A549 (cell line): Measurements from ENCODE around the gene AMN. TPM values are rescaled to one million over a fixed set of nuclear protein-coding genes. Genes with fewer than 3 reads are reported as not detected.

ENCODE experiments used
- ATAC-seq, 2 experiments: fragments of 200-7000 bp in 1 of 2; fragments of >200 bp in 1 of 2; cut with Nextera tagmentation in 1 of 2; cut with Tn5 transposase in 1 of 2; 3 replicates each; pipeline versions ENCODE4 v1.8.0 to v1.9.1; 2018 to 2020; ENCODE audit warnings: mild to moderate bottlenecking in 1 of 2, moderate library complexity in 1 of 2
- CTCF ChIA-PET: fragments of 300-600 bp; sonication (Branson Sonifier 250); formaldehyde crosslinking; extraction: SDS; loops from one replicate; lab custom pipeline; 2021; ENCODE audit warnings: antibody characterized with exemption, inconsistent platforms; lab: Yijun Ruan, JAX
- POLR2A ChIA-PET: fragments of 350-600 bp; formaldehyde crosslinking; extraction: SDS; loops from one replicate; lab custom pipeline; 2021; ENCODE audit warnings: antibody characterized with exemption, inconsistent platforms; lab: Yijun Ruan, JAX
- DNase-seq, 2 experiments: peaks; one replicate each; pipeline versions ENCODE4 v3.0.0 to v3.0.0-alpha.2; 2011 to 2016; ENCODE audit warnings: low read depth in 1 of 2, low spot score in 1 of 2
- FAIRE-seq: peaks from 2 replicates; lab custom pipeline; 2011; peaks lifted over from hg19 to GRCh38; lab: Jason Lieb, UNC
- H3K27ac ChIP-seq, 2 experiments: fragments of >200 bp; sonication (Bioruptor Twin); formaldehyde crosslinking; 3 replicates each; pipeline ENCODE4 v1.5.1; 2016 to 2017
- H3K4me1 ChIP-seq: fragments of >200 bp; sonication (Bioruptor Twin); formaldehyde crosslinking; 3 replicates; pipeline ENCODE4 v1.6.1; 2016
- H3K4me2 ChIP-seq: fragments of >200 bp; sonication (Bioruptor Twin); formaldehyde crosslinking; 3 replicates; pipeline ENCODE4 v1.6.1; 2016
- H3K4me3 ChIP-seq: fragments of >200 bp; sonication (Bioruptor Twin); formaldehyde crosslinking; 3 replicates; pipeline ENCODE4 v1.5.1; 2016
- H3K9me3 ChIP-seq: fragments of >200 bp; sonication (Bioruptor Twin); formaldehyde crosslinking; 3 replicates; pipeline ENCODE4 v1.6.1; 2016
- ATOH8 ChIP-seq: fragments of 250-450 bp; sonication (Bioruptor Pico); IDR thresholded peaks from 2 replicates; pipeline ENCODE4 v1.5.0; 2020; ENCODE audit warnings: low read depth, mild to moderate bottlenecking, moderate library complexity
- BHLHE40 ChIP-seq: IDR thresholded peaks from 2 replicates; pipeline ENCODE4 v1.6.1; 2012; ENCODE audit warnings: low read depth, low read length, inconsistent platforms
- CHD2 ChIP-seq: fragments of 150-350 bp; IDR thresholded peaks from 2 replicates; pipeline ENCODE4 v1.6.1; 2014; ENCODE audit warnings: low read length; ENCODE audit not compliant: partially characterized antibody
- E2F6 ChIP-seq: IDR thresholded peaks from 2 replicates; pipeline ENCODE4 v1.6.1; 2012; ENCODE audit warnings: low read depth, borderline replicate concordance
- EP300 ChIP-seq, 2 experiments: fragments of >200 bp; sonication (Bioruptor Twin); formaldehyde crosslinking; IDR thresholded peaks; 2 replicates in 1 of 2; 3 replicates in 1 of 2; pipeline ENCODE4 v1.6.1; 2016 to 2017
- ESRRA ChIP-seq: fragments of 150-350 bp; IDR thresholded peaks from 2 replicates; pipeline ENCODE4 v1.6.1; 2014; ENCODE audit warnings: mild to moderate bottlenecking, low read length, borderline replicate concordance
- FOSL2 ChIP-seq, 2 experiments: fragments of 450-650 bp in 1 of 2; fragments of >200 bp in 1 of 2; sonication (Bioruptor Twin) in 1 of 2; formaldehyde crosslinking; IDR thresholded peaks; 2 replicates each; pipeline versions ENCODE4 v1.5.0 to v1.6.1; 2016 to 2020; ENCODE audit warnings: mild to moderate bottlenecking in 1 of 2, moderate library complexity in 1 of 2
- FOXS1 ChIP-seq: fragments of 250-450 bp; sonication (Bioruptor Pico); IDR thresholded peaks from 2 replicates; pipeline ENCODE4 v1.5.0; 2020; ENCODE audit warnings: mild to moderate bottlenecking, moderate library complexity
- HDAC2 ChIP-seq: fragments of 200-600 bp; sonication (generic); IDR thresholded peaks from 2 replicates; pipeline ENCODE4 v1.6.1; 2016
- HEYL ChIP-seq: fragments of 250-450 bp; sonication (Bioruptor Pico); IDR thresholded peaks from 2 replicates; pipeline ENCODE4 v1.8.0; 2021; ENCODE audit warnings: mild to moderate bottlenecking, moderate library complexity
- HOXA7 ChIP-seq: fragments of 250-450 bp; sonication (Bioruptor Pico); IDR thresholded peaks from 2 replicates; pipeline ENCODE4 v1.5.0; 2020; ENCODE audit warnings: mild to moderate bottlenecking, moderate library complexity
- HOXB5 ChIP-seq: fragments of 250-450 bp; sonication (Bioruptor Pico); IDR thresholded peaks from 2 replicates; pipeline ENCODE4 v1.5.0; 2020; ENCODE audit warnings: mild to moderate bottlenecking, moderate library complexity
- JUNB ChIP-seq: fragments of >200 bp; sonication (Bioruptor Twin); formaldehyde crosslinking; IDR thresholded peaks from 2 replicates; pipeline ENCODE4 v1.6.1; 2016
- KDM1A ChIP-seq: fragments of 200-600 bp; sonication (generic); IDR thresholded peaks from 2 replicates; pipeline ENCODE4 v1.6.1; 2016; ENCODE audit warnings: low read depth, mild to moderate bottlenecking
- MAZ ChIP-seq: fragments of 150-350 bp; IDR thresholded peaks from 2 replicates; pipeline ENCODE4 v1.6.1; 2014; ENCODE audit warnings: antibody characterized with exemption, low read depth, low read length, borderline replicate concordance
- NFE2L2 ChIP-seq: fragments of 150-350 bp; conservative IDR thresholded peaks from 2 replicates; pipeline ENCODE4 v1.6.1; 2014; ENCODE audit warnings: low read length
- RARB ChIP-seq: fragments of 250-450 bp; sonication (Bioruptor Pico); IDR thresholded peaks from 2 replicates; pipeline ENCODE4 v1.8.0; 2021; ENCODE audit warnings: mild to moderate bottlenecking, moderate library complexity
- RNF2 ChIP-seq: fragments of 200-600 bp; sonication (generic); IDR thresholded peaks from 2 replicates; pipeline ENCODE4 v1.6.1; 2016; ENCODE audit warnings: low read depth, mild to moderate bottlenecking, antibody characterized with exemption, moderate library complexity, borderline replicate concordance
- WGBS: methylation state at CpG from one replicate; pipeline ENCODE4 v1.1.6; 2017; ENCODE audit errors: missing lambda C conversion rate; 5-methylcytosine and 5-hydroxymethylcytosine counted together
- polyA plus RNA-seq, 4 experiments: library from polyadenylated mRNA; depleted of rRNA in 3 of 4; stranded (reverse); fragments of >200 nt; fragmentation: RNase III in 1 of 4; extraction: RNeasy Plus Mini Kit Qiagen cat#74134 plus additional on column Dnase treatment in 1 of 4; gene quantifications; 2 replicates in 3 of 4; 3 replicates in 1 of 4; pipeline ENCODE4 v1.2.3, GENCODE V29; 2011 to 2017
- TF ChIP-seq, protein P1 (sequence below): fragments of 450-650 bp; IDR thresholded peaks from 2 replicates; pipeline ENCODE4 v1.6.1; 2014; ENCODE audit warnings: antibody characterized with exemption
- TF ChIP-seq, protein P2 (sequence below): fragments of >200 bp; sonication (Bioruptor Twin); formaldehyde crosslinking; IDR thresholded peaks from 3 replicates; pipeline ENCODE4 v1.5.1; 2016

AMN gene
- polyA plus RNA-seq, 2 of the 4 experiments (the other 2 are of a cell fraction): 0.25 to 0.58 TPM

DNA sequence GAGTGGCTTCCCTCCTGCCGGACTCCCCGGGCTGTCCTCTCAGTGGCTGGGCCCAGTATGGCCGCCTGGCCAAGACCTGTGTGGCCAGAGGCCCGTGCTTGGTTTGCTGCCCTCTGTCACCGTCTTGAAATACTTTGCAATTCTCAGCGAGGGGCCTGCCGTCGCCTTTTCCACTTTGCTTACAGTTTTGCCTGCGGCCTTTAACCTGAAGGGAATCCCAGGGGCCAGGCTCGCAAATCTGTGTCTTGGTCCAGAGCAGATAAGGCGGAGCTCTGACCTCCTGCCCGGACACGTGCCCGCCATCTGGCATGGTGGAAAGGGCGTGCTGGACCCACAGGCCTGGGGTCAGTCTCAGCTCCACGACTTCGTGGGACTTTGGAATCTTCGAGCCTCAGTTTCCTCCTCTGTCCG, 10.9 kb upstream of the AMN start (continued):
- TF ChIP-seq NFE2L2 (no peak), ESRRA (no peak), HDAC2 (no peak)
- TF ChIP-seq, protein P1, sequence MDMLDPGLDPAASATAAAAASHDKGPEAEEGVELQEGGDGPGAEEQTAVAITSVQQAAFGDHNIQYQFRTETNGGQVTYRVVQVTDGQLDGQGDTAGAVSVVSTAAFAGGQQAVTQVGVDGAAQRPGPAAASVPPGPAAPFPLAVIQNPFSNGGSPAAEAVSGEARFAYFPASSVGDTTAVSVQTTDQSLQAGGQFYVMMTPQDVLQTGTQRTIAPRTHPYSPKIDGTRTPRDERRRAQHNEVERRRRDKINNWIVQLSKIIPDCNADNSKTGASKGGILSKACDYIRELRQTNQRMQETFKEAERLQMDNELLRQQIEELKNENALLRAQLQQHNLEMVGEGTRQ: no peak

DNA sequence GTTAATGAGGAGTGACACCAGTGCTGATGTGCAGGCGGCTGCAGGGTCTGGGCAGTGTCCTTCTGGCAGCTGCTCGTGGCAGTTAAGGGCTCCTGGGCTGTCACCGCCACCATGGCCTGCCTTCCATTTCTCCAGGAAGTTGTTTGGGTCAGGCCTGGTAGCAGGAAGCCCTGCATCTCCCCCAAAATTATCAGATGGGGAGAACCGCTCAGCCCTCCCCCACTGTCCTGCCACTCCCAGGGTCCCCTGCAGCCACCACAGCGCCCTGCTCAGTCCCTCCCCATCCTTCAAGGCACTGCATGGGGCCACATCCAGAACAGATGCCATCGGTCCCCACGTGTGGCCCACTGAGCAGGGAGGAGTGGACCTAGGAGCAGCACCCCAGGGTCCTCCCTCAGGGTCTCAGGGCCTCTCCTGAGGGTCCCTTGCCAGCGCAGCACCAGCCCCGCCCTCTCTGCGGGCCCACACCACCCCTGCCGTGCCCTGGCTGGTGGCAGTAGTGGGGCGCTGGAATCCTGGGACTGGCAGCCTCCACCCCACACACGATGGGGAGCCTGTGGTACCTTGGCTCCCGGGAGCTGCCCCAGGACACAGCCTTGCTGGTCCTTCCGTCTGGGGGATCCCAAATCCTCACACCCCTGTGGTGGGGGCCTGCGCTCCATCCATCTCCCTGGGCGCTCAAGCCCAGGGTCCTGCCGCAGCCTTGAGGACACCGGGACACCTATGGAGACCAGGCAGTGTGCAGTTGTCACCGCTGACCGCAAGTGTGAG, 10.3 kb upstream of the AMN start:
- H3K4me3 ChIP-seq: no peak overlapping the region
- CTCF ChIA-PET: interaction anchor here (0.6 to 1.0 kb wide), 2 partner anchors 10 to 66 kb away, joined by 3 read pairs; partner anchors contain the start of gene AMN
- TF ChIP-seq EP300 (IDR thresholded peaks at IDR 0.05) (no peak), FOSL2 (IDR thresholded peaks at IDR 0.05) (no peak), FOSL2 (CRISPR knock-in tag; IDR thresholded peaks at IDR 0.05) (no peak), CHD2 (no peak), NFE2L2 (no peak)
- TF ChIP-seq, protein P2, sequence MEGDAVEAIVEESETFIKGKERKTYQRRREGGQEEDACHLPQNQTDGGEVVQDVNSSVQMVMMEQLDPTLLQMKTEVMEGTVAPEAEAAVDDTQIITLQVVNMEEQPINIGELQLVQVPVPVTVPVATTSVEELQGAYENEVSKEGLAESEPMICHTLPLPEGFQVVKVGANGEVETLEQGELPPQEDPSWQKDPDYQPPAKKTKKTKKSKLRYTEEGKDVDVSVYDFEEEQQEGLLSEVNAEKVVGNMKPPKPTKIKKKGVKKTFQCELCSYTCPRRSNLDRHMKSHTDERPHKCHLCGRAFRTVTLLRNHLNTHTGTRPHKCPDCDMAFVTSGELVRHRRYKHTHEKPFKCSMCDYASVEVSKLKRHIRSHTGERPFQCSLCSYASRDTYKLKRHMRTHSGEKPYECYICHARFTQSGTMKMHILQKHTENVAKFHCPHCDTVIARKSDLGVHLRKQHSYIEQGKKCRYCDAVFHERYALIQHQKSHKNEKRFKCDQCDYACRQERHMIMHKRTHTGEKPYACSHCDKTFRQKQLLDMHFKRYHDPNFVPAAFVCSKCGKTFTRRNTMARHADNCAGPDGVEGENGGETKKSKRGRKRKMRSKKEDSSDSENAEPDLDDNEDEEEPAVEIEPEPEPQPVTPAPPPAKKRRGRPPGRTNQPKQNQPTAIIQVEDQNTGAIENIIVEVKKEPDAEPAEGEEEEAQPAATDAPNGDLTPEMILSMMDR: no peak
- TF ChIP-seq, protein P1: no peak
- 96% methylated on average over 12 of the region's 21 CpGs for WGBS
- FAIRE-seq: no peak
- H3K4me2 ChIP-seq: no peak overlapping the region
- H3K27ac ChIP-seq: no peak overlapping the region
- POLR2A ChIA-PET: no interaction called here
- no peaks in the 10 kb centered on the region for H3K9me3 ChIP-seq
- no peak for ATAC-seq
- no peaks in the 10 kb centered on the region for H3K4me1 ChIP-seq
- DNase-seq: no peak

- Histone ChIP-seq H3K4me1 (no peaks in the 10 kb centered on the region), H3K27ac (no peak overlapping the region), H3K4me2 (no peak overlapping the region), H3K9me3 (no peaks in the 10 kb centered on the region), H3K4me3 (no peak overlapping the region)
- POLR2A ChIA-PET: no interaction called here
- DNase-seq (peak in 1 of 2 experiments; percentile 43), FAIRE-seq (no peak), ATAC-seq (no peak)
- no peak for TF ChIP-seq JUNB
- TF ChIP-seq KDM1A: no peak
- no peak for TF ChIP-seq RARB (CRISPR knock-in tag)
- no peak for TF ChIP-seq BHLHE40
- TF ChIP-seq RNF2: no peak
- no peak for TF ChIP-seq NFE2L2
- no peak for TF ChIP-seq ATOH8
- TF ChIP-seq, protein P2: no peak
- TF ChIP-seq MAZ: no peak
- no peak for TF ChIP-seq HOXA7 (CRISPR knock-in tag)
- TF ChIP-seq HOXB5: no peak
- no peak for TF ChIP-seq HEYL (CRISPR knock-in tag)
- TF ChIP-seq FOXS1: no peak
- TF ChIP-seq E2F6: no peak
- TF ChIP-seq ESRRA: no peak
- CTCF ChIA-PET: interaction anchor here (0.9 to 1.0 kb wide), 2 partner anchors 8 to 11 kb away, joined by 3 read pairs; partner anchors contain the start of gene AMN
- 92% methylated on average over 21 of the region's 28 CpGs for WGBS
Observed at GRCh38 chr14:102913341-102914211, 8.9 kb upstream of the AMN start.
